ENCODE results near the gene SMOC2.

SMOC2 gene

GRCh38 chr6:168636147-168637004 is 195.4 kb downstream of the SMOC2 start:
- DNase-seq: no peak

DNA sequence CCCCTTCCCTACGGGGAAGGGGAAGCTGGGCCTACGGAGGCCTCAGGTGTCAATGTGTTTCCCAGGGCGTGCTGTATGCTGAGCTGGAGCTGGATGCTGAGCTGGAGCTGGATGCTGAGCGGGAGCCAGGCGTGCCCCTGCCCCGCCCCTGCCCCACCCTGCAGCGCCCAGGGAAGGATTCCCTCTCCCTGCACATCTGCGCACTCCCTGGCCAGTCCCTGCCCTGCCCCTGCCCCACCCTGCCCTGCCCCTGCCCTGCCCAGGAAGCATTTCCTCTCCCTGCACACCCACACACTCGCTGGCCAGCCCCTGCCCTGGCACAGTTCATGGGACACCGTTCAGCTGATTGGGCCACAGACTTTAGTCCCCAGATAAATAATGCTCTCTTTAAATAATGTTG is 196.8 kb downstream of the SMOC2 start:
- DNase-seq: no peak

DNA sequence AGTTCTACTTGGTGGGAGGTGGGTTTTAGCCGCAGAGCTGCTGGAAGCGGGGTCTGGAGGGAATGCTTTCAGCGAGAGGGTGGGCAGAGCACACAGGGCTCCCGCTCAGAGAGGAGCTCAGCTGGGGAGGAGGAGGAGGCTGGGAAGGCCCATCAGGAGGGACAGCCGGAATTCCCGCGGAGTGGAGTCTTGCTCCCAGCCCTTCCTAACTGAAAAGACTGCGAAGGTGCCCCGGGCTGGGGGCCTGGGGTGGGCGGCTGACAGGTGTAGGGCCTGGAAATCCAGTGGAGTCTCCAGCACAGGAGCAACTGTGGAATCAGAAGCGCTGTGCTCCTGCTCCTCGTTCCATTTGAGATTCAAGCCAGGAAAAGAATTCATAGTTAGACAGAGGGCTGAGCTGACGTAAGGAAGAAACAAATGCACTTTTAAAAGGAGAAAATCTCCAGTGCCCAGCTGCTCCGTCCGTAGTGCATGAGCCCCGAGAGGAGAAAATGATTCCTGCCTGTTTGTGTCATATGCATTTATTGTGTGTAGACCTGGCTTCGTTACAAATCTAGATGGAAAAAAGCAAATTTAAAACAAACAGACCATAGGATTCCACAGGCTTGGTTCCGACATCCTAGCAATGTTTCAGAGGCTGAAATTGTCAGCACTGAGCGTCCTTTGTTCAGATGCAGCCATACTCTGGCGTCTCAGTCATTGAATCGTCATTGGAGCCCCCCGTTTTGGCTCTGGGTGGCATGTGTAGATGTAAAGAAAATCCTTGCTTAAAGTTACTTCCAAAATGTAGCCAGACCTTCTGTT is 197.7 kb downstream of the SMOC2 start:
- no peak for DNase-seq

DNA sequence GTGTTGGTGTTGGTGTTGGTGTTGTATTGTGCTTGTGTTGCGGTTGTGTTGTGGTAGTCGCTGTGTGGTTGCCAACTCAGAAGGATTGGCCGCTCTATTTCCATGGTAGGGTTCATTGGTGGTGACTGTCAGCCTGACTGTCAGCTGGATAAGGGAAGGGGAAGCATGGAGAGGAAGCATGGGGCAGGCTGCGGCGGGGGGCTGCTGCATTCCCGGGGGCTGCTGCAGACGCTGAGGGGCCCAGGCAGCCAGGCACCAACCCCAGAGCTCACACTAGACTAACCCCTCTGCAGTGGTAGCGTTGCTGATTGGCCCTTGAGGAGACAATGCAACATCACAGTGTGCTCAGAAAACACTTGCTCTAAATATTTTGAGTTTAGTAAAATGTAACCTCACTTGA is 199.2 kb downstream of the SMOC2 start:
- no peak for DNase-seq

DNA sequence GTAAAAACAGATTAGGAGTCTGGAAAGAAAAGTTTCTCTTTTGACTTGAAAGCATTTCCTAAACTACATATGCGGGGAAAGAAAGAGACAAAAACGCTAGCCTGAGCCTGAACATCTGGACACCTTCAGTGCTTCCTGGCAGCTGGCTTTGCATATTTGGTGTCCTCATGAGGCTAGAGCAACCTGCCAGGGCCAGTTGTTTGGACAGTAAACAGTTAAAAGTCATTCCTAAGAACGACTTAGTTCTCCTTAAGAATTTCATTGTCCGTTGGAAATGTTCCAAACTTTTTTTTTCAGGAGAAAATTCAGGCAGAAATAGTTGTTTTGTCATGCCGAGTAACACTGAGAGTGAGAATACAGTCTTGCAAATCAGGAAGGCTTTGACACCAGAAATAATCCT is 199.8 kb downstream of the SMOC2 start:
- DNase-seq: no peak

GRCh38 chr6:168641446-168641845 is 200.5 kb downstream of the SMOC2 start:
- DNase-seq: no peak

GRCh38 chr6:168643401-168643800 is 202.4 kb downstream of the SMOC2 start:
- no peak for DNase-seq

DNA sequence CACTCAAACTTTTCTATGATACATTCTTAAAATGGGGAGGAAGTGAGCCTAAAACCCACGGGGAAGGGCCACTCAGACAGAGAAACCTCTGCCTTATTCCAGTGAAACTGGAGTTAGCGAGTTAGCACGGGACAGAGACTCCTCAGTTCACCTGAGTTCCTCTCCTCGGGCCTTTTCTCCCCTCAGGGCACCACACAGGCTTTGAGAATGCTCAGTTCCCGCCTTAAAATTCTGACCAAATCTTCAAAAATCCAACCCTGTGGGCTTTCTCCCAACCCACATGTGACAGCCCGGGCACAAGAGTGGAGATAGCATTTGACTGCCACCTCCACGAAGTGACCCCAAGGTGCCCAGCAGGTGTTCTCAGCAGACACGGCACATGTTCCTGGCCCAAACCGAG is 204.3 kb downstream of the SMOC2 start:
- DNase-seq: no peak

DNA sequence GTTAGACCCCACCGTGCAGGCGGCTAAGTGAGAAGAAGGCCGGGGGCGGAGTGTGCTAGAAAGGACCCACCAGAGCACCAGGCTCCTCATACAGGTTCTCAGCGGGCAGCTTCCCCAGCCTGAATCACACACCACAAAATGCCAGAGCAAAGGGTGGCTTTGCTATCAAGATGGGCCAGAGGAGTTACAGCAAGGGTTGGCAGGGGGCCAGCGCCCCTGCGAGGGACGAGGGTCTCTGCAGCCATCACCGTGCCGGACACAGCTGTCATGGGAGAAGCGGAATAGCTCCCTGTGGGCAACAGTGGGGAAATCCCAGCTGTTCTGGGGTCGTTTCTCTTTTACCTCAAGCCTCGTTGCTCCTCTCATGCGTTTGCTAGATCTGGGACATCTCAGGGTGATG is 206.3 kb downstream of the SMOC2 start:
- no peak for DNase-seq

DNA sequence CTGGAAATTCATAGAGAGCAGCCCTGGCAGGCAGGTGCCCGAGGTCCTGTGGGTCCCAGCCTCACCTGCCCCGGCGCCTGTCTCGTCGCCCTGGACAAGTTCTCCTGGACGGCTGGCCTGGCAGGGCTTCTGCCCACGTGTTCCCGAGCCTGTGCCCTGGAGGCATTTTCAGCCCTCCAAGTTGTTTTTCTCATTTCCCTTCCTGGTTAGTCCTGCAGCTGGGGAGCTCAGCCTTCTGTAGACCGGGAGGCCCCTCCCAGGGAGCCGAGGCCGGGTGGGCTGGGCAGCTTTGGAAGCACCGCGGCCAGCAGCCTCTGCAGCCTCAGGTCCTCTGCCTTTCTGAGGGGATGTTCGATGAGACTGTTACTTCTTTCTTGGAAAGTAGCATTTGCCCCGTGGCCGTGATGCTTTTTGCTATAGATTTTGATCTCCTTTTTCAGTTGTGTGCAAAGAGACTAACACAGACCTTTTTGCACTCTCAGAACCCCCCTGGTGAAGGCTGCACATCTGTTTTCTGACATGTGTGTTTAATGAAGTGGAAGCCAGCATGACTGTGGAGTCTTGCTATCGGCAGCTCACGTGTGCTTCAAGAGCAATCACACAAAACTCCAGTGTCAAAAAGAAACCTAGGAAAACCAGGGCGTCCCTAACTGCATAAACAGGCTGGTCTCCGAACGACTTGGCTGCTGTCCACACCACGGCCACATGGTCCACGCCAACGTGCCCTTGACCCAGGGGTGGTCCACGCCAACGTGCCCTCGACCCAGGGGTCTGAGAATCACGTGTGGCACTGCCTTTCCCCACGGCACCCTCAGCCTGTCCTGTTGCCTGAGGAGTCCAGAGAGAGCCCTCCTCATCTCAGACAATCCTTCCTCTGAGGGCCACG is 207.5 kb downstream of the SMOC2 start:
- DNase-seq: no peak

DNA sequence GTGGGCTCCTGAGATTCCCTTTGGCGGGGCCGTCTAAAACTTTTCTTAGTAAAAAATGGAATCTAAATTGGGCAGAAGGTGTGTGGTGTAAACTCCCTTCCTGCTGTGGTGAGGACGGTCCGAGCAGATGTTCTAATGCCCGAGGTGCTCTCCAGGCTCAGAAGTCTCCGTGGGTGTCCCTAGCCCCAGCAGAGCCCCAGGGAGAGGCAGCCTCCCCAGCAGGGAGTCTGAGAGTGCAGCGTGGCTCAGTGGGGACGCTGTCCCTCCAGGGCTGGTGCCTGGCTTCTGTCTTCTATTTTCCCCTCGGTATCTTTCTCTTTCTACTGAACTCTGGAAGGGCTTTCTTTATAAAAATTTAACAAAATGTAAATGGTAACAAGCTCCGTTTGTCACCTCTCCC is 208.2 kb downstream of the SMOC2 start:
- no peak for DNase-seq

- DNase-seq: no peak
These were observed 209.7 kb downstream of the SMOC2 start for GRCh38 chr6:168650671-168651111.

DNA sequence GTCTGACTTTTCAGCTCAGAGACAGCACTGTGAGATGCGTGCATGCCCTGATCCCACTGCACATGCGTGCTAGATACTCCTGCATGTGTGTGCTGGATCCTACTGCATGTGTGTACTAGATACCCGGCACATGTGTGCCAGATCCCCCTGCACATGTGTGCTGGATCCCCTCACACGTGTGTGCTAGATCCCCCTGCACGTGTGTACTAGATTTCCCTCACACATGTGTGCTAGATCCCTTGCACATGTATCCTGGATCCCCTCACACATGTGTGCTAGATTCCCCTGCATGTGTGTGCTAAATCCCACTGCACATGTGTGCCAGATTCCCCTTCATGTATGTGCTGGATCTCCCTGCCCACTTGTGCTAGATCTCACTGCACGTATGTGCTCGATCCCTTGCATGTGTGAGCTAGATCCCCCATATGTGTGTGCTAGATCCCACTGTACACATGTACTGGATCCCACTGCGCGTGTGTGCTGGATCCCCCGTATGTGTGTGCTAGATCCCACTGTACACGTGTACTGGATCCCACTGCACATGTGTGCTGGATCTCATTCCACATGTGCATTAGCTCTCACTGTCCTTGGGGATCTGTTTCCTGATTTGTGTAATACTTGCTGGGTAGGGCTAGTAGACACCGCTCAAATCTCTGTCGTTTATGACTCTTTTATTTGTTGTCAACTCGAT is 214.6 kb downstream of the SMOC2 start:
- DNase-seq: no peak

GRCh38 chr6:168658059-168658458 is 217.1 kb downstream of the SMOC2 start:
- DNase-seq: no peak

DNA sequence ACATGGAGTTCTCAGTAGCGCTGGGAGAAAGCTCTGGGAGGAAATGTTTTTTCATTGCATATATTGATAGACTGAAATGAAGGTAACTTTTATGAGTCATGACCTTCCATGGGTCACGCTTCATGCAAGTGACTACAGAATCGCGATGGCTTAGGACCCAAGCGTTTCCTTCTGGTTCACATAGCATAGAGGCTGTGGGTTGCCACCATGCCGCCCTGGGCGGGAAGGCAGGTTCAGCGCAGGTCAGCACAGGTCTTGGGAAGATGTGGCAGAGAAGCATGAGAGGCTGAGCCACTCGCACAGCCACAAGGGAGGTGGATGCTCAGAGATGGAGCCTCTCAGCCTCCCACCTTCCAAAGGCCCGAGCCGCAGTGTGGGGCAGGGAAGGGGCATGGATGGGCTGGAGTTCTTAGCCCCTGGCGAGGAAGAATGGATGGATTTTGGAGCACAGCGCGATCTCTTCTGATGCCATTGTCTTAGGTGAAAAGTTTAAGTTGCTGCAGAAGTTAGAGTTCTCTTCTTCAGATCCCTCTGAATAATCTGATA is 219.5 kb downstream of the SMOC2 start:
- no peak for DNase-seq

- DNase-seq: no peak
These were observed 221.4 kb downstream of the SMOC2 start for GRCh38 chr6:168662301-168662936.

- no peak for DNase-seq
These were observed 222.1 kb downstream of the SMOC2 start for GRCh38 chr6:168663041-168663440.

- DNase-seq: no peak
These were observed 224.0 kb downstream of the SMOC2 start for GRCh38 chr6:168664956-168665355.

GRCh38 chr6:168666170-168666569 is 225.2 kb downstream of the SMOC2 start:
- DNase-seq: no peak

DNA sequence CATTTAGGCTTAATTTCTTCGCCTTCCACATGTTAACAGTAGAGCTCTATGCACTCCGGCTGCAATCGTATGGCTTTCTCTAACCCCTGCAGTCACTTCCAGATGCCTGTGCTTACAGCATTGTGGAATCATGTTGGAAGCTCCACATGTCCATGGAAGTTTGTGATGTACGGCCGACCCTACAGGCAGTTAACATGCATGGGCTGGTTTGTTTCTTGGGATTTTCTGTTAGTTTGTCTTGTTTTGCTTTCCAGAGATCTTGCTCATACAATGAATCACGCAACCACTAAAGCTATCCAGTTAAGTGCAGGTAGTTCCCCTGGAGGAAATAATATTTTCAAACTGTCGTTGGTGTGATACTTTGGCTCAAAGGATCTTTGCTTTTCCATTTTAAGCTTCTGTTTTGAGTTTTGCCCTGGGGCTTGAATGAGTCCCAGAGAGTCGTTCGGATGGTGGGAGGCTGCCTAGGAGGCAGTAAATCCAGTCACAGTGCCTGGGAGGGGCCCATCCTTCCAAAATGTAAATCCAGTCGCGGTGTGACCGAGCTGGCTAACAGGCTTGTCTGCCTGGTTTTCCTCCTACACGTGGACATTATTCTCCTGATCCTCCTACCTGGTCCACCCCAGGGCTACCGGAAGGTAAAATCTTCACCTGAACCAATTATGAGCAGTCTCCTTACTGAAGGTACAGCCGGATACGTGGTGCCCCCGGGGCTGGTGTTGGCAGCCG is 225.9 kb downstream of the SMOC2 start:
- DNase-seq: no peak

DNA sequence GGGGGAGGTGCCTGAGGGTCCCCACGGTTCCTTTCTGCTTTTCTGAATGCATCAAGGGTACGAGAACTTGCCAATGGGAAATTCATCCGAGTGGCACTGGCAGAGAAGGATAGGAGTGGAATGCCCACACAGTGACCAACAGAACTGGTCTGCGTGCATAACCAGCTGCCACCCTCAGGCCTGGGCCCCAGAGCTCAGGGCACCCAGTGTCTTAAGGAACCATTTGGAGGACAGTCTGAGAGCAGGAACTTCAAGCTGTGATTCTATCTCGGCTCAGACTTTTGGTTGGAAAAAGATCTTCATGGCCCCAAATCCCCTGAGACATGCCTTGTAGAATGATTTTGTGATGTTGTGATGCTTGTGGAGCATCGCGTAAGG is 226.4 kb downstream of the SMOC2 start:
- no peak for DNase-seq
